SK-N-SH treated with all-trans-retinoic acid at 6 μM for 48 hours (cell line): Measurements from ENCODE around the gene GPR32.

Experiments used
- BACH2 ChIP-seq: fragments of 250-450 bp; sonication (Bioruptor Pico); IDR thresholded peaks from 2 replicates; pipeline ENCODE4 v1.9.0; 2021; ENCODE audit warnings: mild to moderate bottlenecking, borderline replicate concordance
- CSRNP3 ChIP-seq: fragments of 250-450 bp; sonication (Bioruptor Pico); IDR thresholded peaks from 2 replicates; pipeline ENCODE4 v1.5.1; 2021; ENCODE audit warnings: mild to moderate bottlenecking, moderate library complexity
- GLIS3 ChIP-seq: fragments of 250-450 bp; sonication (Bioruptor Pico); IDR thresholded peaks from 2 replicates; pipeline ENCODE4 v1.5.0; 2020; ENCODE audit warnings: mild to moderate bottlenecking, moderate library complexity
- ISL1 ChIP-seq: fragments of 250-450 bp; sonication (Bioruptor Pico); IDR thresholded peaks from 2 replicates; pipeline ENCODE4 v2.1.2; 2022; ENCODE audit warnings: mild to moderate bottlenecking, moderate library complexity
- PATZ1 ChIP-seq: fragments of 250-450 bp; sonication (Bioruptor Pico); IDR thresholded peaks from 2 replicates; pipeline ENCODE4 v1.8.0; 2020; ENCODE audit warnings: mild to moderate bottlenecking, moderate library complexity, borderline replicate concordance
- TOX ChIP-seq: fragments of 250-450 bp; sonication (Bioruptor Pico); IDR thresholded peaks from 2 replicates; pipeline ENCODE4 v1.8.0; 2021; ENCODE audit warnings: mild to moderate bottlenecking, moderate library complexity, borderline replicate concordance
- ZFP30 ChIP-seq: fragments of 450-650 bp; formaldehyde crosslinking; IDR thresholded peaks from 2 replicates; pipeline ENCODE4 v1.5.0; 2022; ENCODE audit warnings: mild to moderate bottlenecking, moderate library complexity

GRCh38 chr19:50741179-50741933 lies 28.9 kb upstream of the GPR32 start:
- TF ChIP-seq ISL1 (CRISPR knock-in tag): no peak
- TF ChIP-seq PATZ1: no peak
- TF ChIP-seq TOX: no peak
- TF ChIP-seq ZFP30 (CRISPR knock-in tag): no peak
- no peak for TF ChIP-seq GLIS3 (CRISPR knock-in tag)
- no peak for TF ChIP-seq BACH2 (CRISPR knock-in tag)
- TF ChIP-seq CSRNP3 (CRISPR knock-in tag): no peak
